Retinal pigment epithelial cell (primary cell): ENCODE data around the gene FAF1.
"Not testable (repeated sequence)": the region's sequence is repeated elsewhere in the genome, so short reads cannot be mapped to it uniquely, and the experiment has no call there.

Experiments used
- DNase-seq: peaks from one replicate; pipeline ENCODE4 v3.0.0-alpha.2; 2010; ENCODE audit warnings: low read depth
- H3K4me3 ChIP-seq: 2 replicates; pipeline ENCODE4 v1.5.1; 2011; ENCODE audit warnings: mild to moderate bottlenecking, low read length, control low read depth, moderate library complexity
- TF ChIP-seq, protein P1 (sequence below): conservative IDR thresholded peaks from 2 replicates; pipeline ENCODE4 v1.5.1; 2011; ENCODE audit warnings: low read depth, low read length, control low read depth, inconsistent platforms

Gene FAF1

GRCh38 chr1:50955116-50955515 lies 5.0 kb downstream of the FAF1 start:
- no peak for DNase-seq

DNA sequence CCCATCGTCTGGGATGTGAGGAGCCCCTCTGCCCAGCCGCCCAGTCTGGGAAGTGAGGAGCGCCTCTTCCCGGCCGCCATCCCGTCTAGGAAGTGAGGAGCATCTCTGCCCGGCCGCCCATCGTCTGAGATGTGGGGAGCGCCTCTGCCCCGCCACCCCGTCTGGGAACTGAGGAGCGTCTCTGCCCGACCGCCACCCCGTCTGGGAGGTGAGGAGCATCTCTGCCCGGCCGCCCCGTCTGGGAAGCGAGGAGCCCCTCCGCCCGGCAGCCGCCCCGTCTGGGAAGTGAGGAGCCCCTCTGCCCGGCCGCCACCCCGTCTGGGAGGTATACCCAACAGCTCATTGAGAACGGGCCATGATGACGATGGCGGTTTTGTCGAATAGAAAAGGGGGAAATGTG lies 7.5 kb downstream of the FAF1 start:
- DNase-seq, H3K4me3 ChIP-seq: not testable (repeated sequence)

More at GRCh38 chr1:50955116-50955515, 5.0 kb downstream of the FAF1 start:
- no peak overlapping the region for H3K4me3 ChIP-seq
- TF ChIP-seq, protein P1, sequence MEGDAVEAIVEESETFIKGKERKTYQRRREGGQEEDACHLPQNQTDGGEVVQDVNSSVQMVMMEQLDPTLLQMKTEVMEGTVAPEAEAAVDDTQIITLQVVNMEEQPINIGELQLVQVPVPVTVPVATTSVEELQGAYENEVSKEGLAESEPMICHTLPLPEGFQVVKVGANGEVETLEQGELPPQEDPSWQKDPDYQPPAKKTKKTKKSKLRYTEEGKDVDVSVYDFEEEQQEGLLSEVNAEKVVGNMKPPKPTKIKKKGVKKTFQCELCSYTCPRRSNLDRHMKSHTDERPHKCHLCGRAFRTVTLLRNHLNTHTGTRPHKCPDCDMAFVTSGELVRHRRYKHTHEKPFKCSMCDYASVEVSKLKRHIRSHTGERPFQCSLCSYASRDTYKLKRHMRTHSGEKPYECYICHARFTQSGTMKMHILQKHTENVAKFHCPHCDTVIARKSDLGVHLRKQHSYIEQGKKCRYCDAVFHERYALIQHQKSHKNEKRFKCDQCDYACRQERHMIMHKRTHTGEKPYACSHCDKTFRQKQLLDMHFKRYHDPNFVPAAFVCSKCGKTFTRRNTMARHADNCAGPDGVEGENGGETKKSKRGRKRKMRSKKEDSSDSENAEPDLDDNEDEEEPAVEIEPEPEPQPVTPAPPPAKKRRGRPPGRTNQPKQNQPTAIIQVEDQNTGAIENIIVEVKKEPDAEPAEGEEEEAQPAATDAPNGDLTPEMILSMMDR = no peak

- TF ChIP-seq, protein P1 = no peak
- no peak for DNase-seq
- no peak overlapping the region for H3K4me3 ChIP-seq
Observed at GRCh38 chr1:50950396-50950795, 9.7 kb downstream of the FAF1 start.

- no peak for DNase-seq
- no peak overlapping the region for H3K4me3 ChIP-seq
- TF ChIP-seq, protein P1 = no peak
Observed at GRCh38 chr1:50949286-50949982, 10.6 kb downstream of the FAF1 start.

DNA sequence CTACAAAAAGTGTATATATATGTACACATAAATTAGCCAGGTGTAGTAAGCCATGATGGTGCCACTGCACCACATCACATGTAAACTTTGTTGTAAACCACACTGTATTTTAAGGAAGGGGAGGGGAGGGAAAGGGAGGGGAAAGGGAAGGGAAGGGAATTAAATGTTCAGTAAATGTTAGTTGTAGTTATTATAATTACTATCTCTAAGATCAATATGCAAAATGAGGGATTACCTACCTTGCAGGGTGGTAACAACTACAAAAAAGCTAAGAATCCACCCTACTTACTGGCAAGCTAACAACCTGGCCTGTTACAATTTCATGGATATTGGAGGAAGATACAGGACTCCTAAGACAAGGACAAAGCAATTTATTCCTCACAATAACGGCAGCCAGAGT lies 17.7 kb downstream of the FAF1 start:
- no peak overlapping the region for H3K4me3 ChIP-seq
- TF ChIP-seq, protein P1 = no peak

GRCh38 chr1:50940291-50940690 lies 19.8 kb downstream of the FAF1 start:
- no peak overlapping the region for H3K4me3 ChIP-seq
- TF ChIP-seq, protein P1 = no peak
- DNase-seq = no peak

More for the DNA sequence above, 17.7 kb downstream of the FAF1 start:
- DNase-seq = no peak

- no peak for DNase-seq
- TF ChIP-seq, protein P1 = no peak
- H3K4me3 ChIP-seq = no peak overlapping the region
Observed at GRCh38 chr1:50936321-50936720, 23.7 kb downstream of the FAF1 start.

DNA sequence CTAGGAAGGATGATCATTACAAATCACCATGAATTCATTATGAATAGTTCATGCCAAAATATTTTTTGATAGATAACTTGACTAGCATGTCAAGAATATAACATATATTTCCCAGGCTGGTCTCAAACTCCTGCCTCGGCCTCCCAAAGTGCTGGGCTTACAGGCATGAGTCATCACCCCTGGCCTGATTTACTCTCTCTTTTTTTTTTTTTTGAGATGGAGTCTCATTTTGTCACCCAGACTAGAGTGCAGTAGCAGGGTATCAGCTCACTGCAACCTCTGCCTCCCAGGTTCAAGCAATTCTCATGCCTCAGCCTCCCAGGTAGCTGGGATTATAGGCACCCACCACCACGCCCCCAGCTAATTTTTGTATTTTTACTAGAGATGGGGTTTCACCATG lies 24.8 kb downstream of the FAF1 start:
- not testable (repeated sequence) for DNase-seq, H3K4me3 ChIP-seq
